ENCODE data around the gene KLHL14. TPM values are rescaled to one million over a fixed set of nuclear protein-coding genes. Genes with fewer than 3 reads are reported as not detected.

Gene KLHL14
- total and polyA plus RNA-seq, 4 donors: 0.16 to 2.2 (median 0.26) TPM

- no peaks in the 10 kb centered on the region for H3K36me3 ChIP-seq (ENCODE audit: control insufficient read depth in 4 of 4, insufficient read depth in 4 of 4, low read length in 4 of 4)
- TF ChIP-seq CTCF (IDR thresholded peaks at IDR 0.05; ENCODE audit: control extremely low read depth, extremely low read depth): no peak
- no peak overlapping the region for H3K4me3 ChIP-seq
- ATAC-seq (ENCODE audit: insufficient read depth, low FRiP score) (no peak), DNase-seq (no peak)
- H3K9me3 ChIP-seq (ENCODE audit: control insufficient read depth in 4 of 4, insufficient read depth in 3 of 4, low read length in 3 of 4): no peaks in the 10 kb centered on the region
- H3K4me1 ChIP-seq (ENCODE audit: control insufficient read depth in 5 of 5, insufficient read depth in 5 of 5, low read length in 5 of 5): no peaks in the 10 kb centered on the region
- no peak overlapping the region for H3K9ac ChIP-seq (ENCODE audit: insufficient read depth in 1 of 2, low read length in 2 of 2)
- 82 to 86% methylated on average over 5 of the region's 5 CpGs for WGBS, 2 donors
- H3K27me3 ChIP-seq (ENCODE audit: control insufficient read depth in 3 of 3, insufficient read depth in 3 of 3, low read length in 2 of 3): no peaks in the 10 kb centered on the region
- no peak overlapping the region for H3K27ac ChIP-seq (ENCODE audit: low read depth in 1 of 2, low read length in 1 of 2)
Measured at GRCh38 chr18:32634876-32635431, 137.9 kb downstream of the KLHL14 start.

- H3K36me3 ChIP-seq (ENCODE audit: control insufficient read depth in 4 of 4, insufficient read depth in 4 of 4, low read length in 4 of 4): no peaks in the 10 kb centered on the region
- no peak overlapping the region for H3K4me3 ChIP-seq
- WGBS, 2 donors: 73 to 80% methylated on average over 16 of the region's 16 CpGs
- H3K27ac ChIP-seq (ENCODE audit: low read depth in 1 of 2, low read length in 1 of 2): no peak overlapping the region
- H3K9ac ChIP-seq (ENCODE audit: insufficient read depth in 1 of 2, low read length in 2 of 2): no peak overlapping the region
- no peak for TF ChIP-seq CTCF (IDR thresholded peaks at IDR 0.05; ENCODE audit: control extremely low read depth, extremely low read depth)
- no peaks in the 10 kb centered on the region for H3K9me3 ChIP-seq (ENCODE audit: control insufficient read depth in 4 of 4, insufficient read depth in 3 of 4, low read length in 3 of 4)
- no peak for ATAC-seq (ENCODE audit: insufficient read depth, low FRiP score)
- no peaks in the 10 kb centered on the region for H3K27me3 ChIP-seq (ENCODE audit: control insufficient read depth in 3 of 3, insufficient read depth in 3 of 3, low read length in 2 of 3)
- no peaks in the 10 kb centered on the region for H3K4me1 ChIP-seq (ENCODE audit: control insufficient read depth in 5 of 5, insufficient read depth in 5 of 5, low read length in 5 of 5)
- DNase-seq: peak; percentile 15 to 44 (median 29)
Measured at GRCh38 chr18:32629981-32630700, 142.7 kb downstream of the KLHL14 start.

- H3K27me3 ChIP-seq (ENCODE audit: control insufficient read depth in 3 of 3, insufficient read depth in 3 of 3, low read length in 2 of 3): no peaks in the 10 kb centered on the region
- no peak overlapping the region for H3K9ac ChIP-seq (ENCODE audit: insufficient read depth in 1 of 2, low read length in 2 of 2)
- H3K9me3 ChIP-seq (ENCODE audit: control insufficient read depth in 4 of 4, insufficient read depth in 3 of 4, low read length in 3 of 4): no peaks in the 10 kb centered on the region
- no peak overlapping the region for H3K4me3 ChIP-seq
- H3K4me1 ChIP-seq (ENCODE audit: control insufficient read depth in 5 of 5, insufficient read depth in 5 of 5, low read length in 5 of 5): no peaks in the 10 kb centered on the region
- H3K27ac ChIP-seq (ENCODE audit: low read depth in 1 of 2, low read length in 1 of 2): no peak overlapping the region
- WGBS, 2 donors: 98 to 100% methylated on average over 1 to 2 of the region's 2 CpGs
- no peak for TF ChIP-seq CTCF (IDR thresholded peaks at IDR 0.05; ENCODE audit: control extremely low read depth, extremely low read depth)
- ATAC-seq (ENCODE audit: insufficient read depth, low FRiP score) (no peak), DNase-seq (no peak)
- H3K36me3 ChIP-seq (ENCODE audit: control insufficient read depth in 4 of 4, insufficient read depth in 4 of 4, low read length in 4 of 4): no peaks in the 10 kb centered on the region
Measured at GRCh38 chr18:32629292-32629691, 143.5 kb downstream of the KLHL14 start.
